Psoas muscle (tissue), 8 donors: ENCODE data around the gene FBXL20. TPM values are rescaled to one million over a fixed set of nuclear protein-coding genes. Genes with fewer than 3 reads are reported as not detected.

Experiments
- ATAC-seq, 4 donors: fragments of 200-7000 bp; cut with Tn5 transposase; one replicate each; pipeline ENCODE4 v1.9.1; 2020; ENCODE audit warnings: moderate library complexity in 3 of 4, mild to moderate bottlenecking in 2 of 4
- DNase-seq, 2 donors: peaks; one replicate each; pipeline ENCODE4 v3.0.0-alpha.2; 2020
- H3K27ac ChIP-seq: fragments of 200-600 bp; one replicate; pipeline ENCODE4 v1.8.0; 2022
- H3K27me3 ChIP-seq, 3 donors: fragments of 200-600 bp in 1 of 3; one replicate each; pipeline versions ENCODE4 v1.6.1 to v1.8.0; 2013 to 2022; ENCODE audit warnings: low read length in 2 of 3, mild to moderate bottlenecking in 2 of 3, moderate library complexity in 1 of 3; ENCODE audit not compliant: insufficient read depth in 3 of 3
- H3K36me3 ChIP-seq, 2 donors: fragments of 200-600 bp in 1 of 2; one replicate each; pipeline versions ENCODE4 v1.6.1 to v1.8.0; 2013 to 2022; ENCODE audit warnings: low read depth in 1 of 2, mild to moderate bottlenecking in 1 of 2, moderate library complexity in 1 of 2; ENCODE audit not compliant: insufficient read depth in 1 of 2
- H3K4me1 ChIP-seq: fragments of 200-600 bp; one replicate; pipeline ENCODE4 v1.8.0; 2022
- H3K4me3 ChIP-seq: fragments of 200-600 bp; one replicate; pipeline ENCODE4 v1.8.0; 2022; ENCODE audit warnings: mild to moderate bottlenecking
- H3K9me3 ChIP-seq: fragments of 200-600 bp; one replicate; pipeline ENCODE4 v1.8.0; 2022
- WGBS, 3 donors: extraction: QIAGEN DNeasy Blood & Tissue Kit; methylation state at CpG; one replicate each; pipeline versions ENCODE4 v1.1.6 to v1.1.7; 2013; 5-methylcytosine and 5-hydroxymethylcytosine counted together
- intact Hi-C, 2 donors: fragments of 100-400 bp; cut with DNase I; formaldehyde crosslinking; loops; one replicate each; pipeline versions ENCODE4 v1.11.0 to v1.14.2; 2022
- long read RNA-seq, 2 donors: library from polyadenylated mRNA; unstranded; transcript quantifications; one replicate each; pipeline ENCODE4 v2.0.0, GENCODE V29; 2021
- polyA plus RNA-seq, 3 donors: library from polyadenylated mRNA; stranded (reverse); fragments of 200-250 nt; gene quantifications; one replicate each; pipeline ENCODE4 v1.2.3, GENCODE V29; 2013
- total RNA-seq, 4 donors: library from RNA; stranded (reverse); fragmentation: NEBNext Ultra II Directional in 2 of 4; extraction: Animal tissue kit (Norgen Biotek cat#: 25700) in 2 of 4; gene quantifications; one replicate each; pipeline versions ENCODE4 v1.2.1 to v1.2.4, GENCODE V29; 2021 to 2023
- TF ChIP-seq, protein P1 (sequence below): fragments of 200-600 bp; IDR thresholded peaks from one replicate; pipeline ENCODE4 v1.8.0; 2022; ENCODE audit warnings: antibody characterized with exemption
- donor health status: healthy with polysubstance abuse.
- donor health status: DM: no; HTN: no; CAD: no; lungs with moderate emphysema.
- donor health status: Bipolar disorder and iron deficiency.
- donor health status: healthy.
- donor health status: DM: yes; HTN: yes; CAD: no.
- donor health status: DM: no; HTN: no; CAD: no.
- donor health status: DM: no; HTN: no; CAD: no.
- donor health status: DM: yes; HTN: yes; CAD: no.

FBXL20 gene, protein sequence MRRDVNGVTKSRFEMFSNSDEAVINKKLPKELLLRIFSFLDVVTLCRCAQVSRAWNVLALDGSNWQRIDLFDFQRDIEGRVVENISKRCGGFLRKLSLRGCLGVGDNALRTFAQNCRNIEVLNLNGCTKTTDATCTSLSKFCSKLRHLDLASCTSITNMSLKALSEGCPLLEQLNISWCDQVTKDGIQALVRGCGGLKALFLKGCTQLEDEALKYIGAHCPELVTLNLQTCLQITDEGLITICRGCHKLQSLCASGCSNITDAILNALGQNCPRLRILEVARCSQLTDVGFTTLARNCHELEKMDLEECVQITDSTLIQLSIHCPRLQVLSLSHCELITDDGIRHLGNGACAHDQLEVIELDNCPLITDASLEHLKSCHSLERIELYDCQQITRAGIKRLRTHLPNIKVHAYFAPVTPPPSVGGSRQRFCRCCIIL
- total RNA-seq (1 to 10 TPM; 8.0 to 8.7 (median 8.2) TPM), polyA plus RNA-seq (1 to 10 TPM in 2 of 3 donors, under 1 TPM in 1; 0.89 to 3.7 (median 3.0) TPM)
- long read RNA-seq, donor 1, full-length matches to known transcripts, result 2 of 4 reads
- long read RNA-seq, donor 1, partial matches to known transcripts, result 0 of 4 reads
- long read RNA-seq, donor 1, other reads (novel, unspliced or antisense), result 2 of 4 reads
- long read RNA-seq, donor 2, full-length matches to known transcripts, result 4 of 9 reads
- long read RNA-seq, donor 2, partial matches to known transcripts, result 0 of 9 reads
- long read RNA-seq, donor 2, other reads (novel, unspliced or antisense), result 5 of 9 reads

DNA sequence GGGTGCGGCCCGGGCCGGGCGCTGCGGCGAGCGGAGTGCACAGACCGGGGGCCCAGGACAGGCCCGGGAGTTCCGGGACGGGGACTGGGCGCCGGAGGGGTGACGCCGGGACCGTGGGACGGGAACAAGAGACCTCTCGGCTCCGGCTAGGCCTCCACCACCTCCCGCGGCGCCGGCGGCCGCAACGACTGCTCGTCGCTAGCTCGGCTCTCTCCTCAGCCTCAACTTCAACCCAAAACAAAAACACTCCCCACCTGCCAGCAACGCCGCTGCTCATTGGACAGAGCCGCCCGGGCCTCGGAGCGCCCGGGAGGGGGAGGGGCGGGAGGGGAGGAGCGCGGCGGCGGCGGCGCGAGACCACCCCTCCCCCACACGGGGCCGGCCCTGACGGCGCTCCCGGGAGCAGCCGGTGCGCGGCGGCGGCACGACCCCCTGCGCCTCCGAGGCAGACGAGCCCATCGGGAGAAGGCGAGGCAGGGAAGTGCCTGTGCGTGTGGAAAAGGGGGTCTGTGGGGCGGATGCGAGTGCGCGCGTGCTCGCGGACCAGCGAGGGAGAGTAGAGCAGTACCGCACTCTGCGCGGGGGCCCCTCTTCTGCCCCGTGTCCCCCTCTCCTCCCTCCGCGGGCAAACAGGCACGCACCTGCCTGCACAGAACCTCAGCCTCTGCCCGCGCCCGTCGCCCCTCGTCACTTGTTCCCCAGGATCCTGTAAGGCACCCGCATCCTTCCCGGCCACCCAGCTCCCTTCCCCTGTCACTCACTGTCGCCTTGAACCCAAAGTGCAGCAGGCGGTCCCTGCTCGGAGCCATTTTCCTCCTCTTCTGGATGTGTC, at the start of gene FBXL20:
FBXL20 (minus strand) TSS at position 215 of the 832 bp plus-strand sequence. CDS start 224 bp downstream, outside the sequence.
- H3K4me1 ChIP-seq, result peaks cover 24% of the 10 kb centered on the region
- no peaks in the 10 kb centered on the region for H3K9me3 ChIP-seq
- H3K27me3 ChIP-seq, result no peaks in the 10 kb centered on the region
- TF ChIP-seq, protein P1, sequence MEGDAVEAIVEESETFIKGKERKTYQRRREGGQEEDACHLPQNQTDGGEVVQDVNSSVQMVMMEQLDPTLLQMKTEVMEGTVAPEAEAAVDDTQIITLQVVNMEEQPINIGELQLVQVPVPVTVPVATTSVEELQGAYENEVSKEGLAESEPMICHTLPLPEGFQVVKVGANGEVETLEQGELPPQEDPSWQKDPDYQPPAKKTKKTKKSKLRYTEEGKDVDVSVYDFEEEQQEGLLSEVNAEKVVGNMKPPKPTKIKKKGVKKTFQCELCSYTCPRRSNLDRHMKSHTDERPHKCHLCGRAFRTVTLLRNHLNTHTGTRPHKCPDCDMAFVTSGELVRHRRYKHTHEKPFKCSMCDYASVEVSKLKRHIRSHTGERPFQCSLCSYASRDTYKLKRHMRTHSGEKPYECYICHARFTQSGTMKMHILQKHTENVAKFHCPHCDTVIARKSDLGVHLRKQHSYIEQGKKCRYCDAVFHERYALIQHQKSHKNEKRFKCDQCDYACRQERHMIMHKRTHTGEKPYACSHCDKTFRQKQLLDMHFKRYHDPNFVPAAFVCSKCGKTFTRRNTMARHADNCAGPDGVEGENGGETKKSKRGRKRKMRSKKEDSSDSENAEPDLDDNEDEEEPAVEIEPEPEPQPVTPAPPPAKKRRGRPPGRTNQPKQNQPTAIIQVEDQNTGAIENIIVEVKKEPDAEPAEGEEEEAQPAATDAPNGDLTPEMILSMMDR, result no peak
- H3K4me3 ChIP-seq, result peak within 1 kb of the TSS; percentile 81
- peaks cover 0 to 18% of the 10 kb centered on the region in 2 donors for H3K36me3 ChIP-seq
- H3K27ac ChIP-seq, result peak within 1 kb of the TSS; percentile 84
- intact Hi-C loops, result loop anchor here (5.0 to 10.0 kb wide), 2 partner anchors 61 to 127 kb away; partner anchors contain the start of gene CDK12 (in 1 of the 2)
- ATAC-seq (peak; percentile 93 to 95 (median 94)), DNase-seq (peak; percentile 95 to 97)
- WGBS, 3 donors, result 0 to 1% (median 1%) methylated on average over 51 to 86 of the region's 86 CpGs

DNA sequence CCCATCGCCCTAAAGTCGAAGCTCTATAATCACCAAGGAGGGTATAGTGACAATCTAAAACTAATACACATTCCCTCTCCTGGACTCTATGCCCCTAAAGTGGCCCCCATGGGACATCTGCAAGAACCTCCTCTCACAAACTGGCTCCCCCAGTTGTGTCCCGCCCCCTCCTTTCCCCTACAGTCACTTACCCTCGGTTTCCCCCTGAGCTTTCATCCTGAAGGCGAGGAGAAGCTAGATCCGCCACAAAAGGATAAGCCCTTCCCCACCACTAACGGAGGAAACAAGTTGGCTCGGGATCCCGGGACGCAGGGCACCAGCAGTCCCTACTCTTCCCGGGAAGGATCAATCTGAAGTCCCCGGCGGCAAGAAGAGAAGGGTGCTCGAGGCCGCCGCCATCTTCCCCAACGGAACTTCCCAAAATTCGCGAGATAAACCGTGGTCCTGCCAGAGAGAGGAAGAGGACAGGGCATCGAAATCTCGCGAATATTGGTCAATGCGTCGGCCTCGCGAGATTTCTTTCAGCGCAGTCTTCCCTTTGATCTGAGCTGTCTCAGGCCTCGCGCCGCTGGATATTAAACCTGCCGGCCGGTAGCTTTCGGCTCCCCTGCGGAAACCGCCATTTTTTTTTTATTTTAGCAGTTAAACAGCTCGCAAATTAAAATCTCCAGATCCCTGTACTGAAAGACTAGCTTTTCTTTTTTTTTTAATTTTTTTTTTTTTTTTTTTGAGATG, 49.6 kb upstream of the FBXL20 start, which contains the start of gene MED1:
MED1 (minus strand) TSS at position 417 of the 735 bp plus-strand sequence; CDS start at position 216, 201 bp downstream.
- H3K27me3 ChIP-seq, result no peaks in the 10 kb centered on the region

DNA sequence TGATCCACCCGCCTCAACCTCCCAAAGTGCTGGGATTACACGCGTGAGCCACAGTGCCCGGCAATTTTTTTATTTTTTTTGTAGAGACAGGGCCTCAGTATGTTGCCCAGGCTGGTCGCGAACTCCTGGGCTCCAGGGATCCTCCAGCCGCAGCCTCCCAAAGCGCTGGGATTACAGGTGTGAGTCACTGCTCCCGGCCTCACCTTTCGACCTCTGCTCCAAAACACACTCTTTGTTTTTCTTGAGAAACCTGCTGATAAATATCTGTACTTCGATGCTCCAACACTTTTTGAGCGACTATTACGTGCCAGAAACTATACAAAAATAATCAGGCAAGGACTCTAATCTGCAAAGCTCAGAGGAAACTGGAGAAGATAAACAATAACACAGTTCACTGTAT, 48.6 kb upstream of the FBXL20 start:
- no peaks in the 10 kb centered on the region for H3K9me3 ChIP-seq
- peaks cover 0 to 41% of the 10 kb centered on the region in 2 donors for H3K36me3 ChIP-seq
- H3K4me3 ChIP-seq, result peak overlapping the region; percentile 82
- H3K27me3 ChIP-seq, result no peaks in the 10 kb centered on the region
- 87 to 88% (median 87%) methylated on average over 13 of the region's 13 CpGs for WGBS, 3 donors
- DNase-seq (no peak), ATAC-seq (no peak)
- H3K27ac ChIP-seq, result no peak overlapping the region
- TF ChIP-seq, protein P1, result no peak
- intact Hi-C loops, result no loop called here
- H3K4me1 ChIP-seq, result peaks cover 2% of the 10 kb centered on the region

More for the DNA sequence above, 49.6 kb upstream of the FBXL20 start, which contains the start of gene MED1:
- H3K9me3 ChIP-seq, result no peaks in the 10 kb centered on the region
- peak; percentile 98 to 100 (median 99) for ATAC-seq
- H3K4me3 ChIP-seq, result peak within 1 kb of the TSS; percentile 82
- H3K4me1 ChIP-seq, result peaks cover 2% of the 10 kb centered on the region
- peak within 1 kb of the TSS; percentile 83 for H3K27ac ChIP-seq
- peaks cover 0 to 32% of the 10 kb centered on the region in 2 donors for H3K36me3 ChIP-seq
- DNase-seq, result peak; percentile 91 to 96
- TF ChIP-seq, protein P1, result no peak
- intact Hi-C loops, result loop anchor here in 1 of 2 donors (1.0 kb wide), 1 partner anchor 10 kb away; the partner anchor contains the start of gene CDK12
- 0% methylated on average over 37 of the region's 37 CpGs for WGBS, 3 donors

DNA sequence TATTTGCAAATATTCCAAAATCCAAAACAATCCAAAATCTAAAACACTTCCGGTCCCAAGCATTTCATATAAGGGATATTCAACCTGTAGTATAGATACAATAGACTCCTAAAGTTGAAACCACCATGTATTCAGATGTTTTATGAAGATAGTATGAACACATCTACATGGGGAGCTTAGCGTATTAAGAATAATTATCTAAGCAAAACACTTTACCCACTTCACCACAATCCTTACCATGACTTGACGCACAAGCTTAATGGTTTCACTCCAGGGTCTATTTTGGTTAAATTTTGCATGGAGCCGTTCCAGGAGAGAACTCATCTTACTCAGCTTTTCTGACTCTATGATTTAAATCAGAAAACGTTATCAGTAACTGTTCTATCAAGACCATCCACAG, 46.1 kb upstream of the FBXL20 start:
- DNase-seq (no peak), ATAC-seq (no peak)
- TF ChIP-seq, protein P1, result no peak
- peaks cover 4 to 66% of the 10 kb centered on the region in 2 donors for H3K36me3 ChIP-seq
- H3K9me3 ChIP-seq, result no peaks in the 10 kb centered on the region
- H3K4me3 ChIP-seq, result no peak overlapping the region
- no peak overlapping the region for H3K27ac ChIP-seq
- peaks cover 2% of the 10 kb centered on the region for H3K4me1 ChIP-seq
- H3K27me3 ChIP-seq, result no peaks in the 10 kb centered on the region
- intact Hi-C loops, result no loop called here
- WGBS, 3 donors, result 84 to 88% (median 87%) methylated on average over 5 of the region's 5 CpGs
